ENCODE results near the gene PRKCA.
"Not testable (repeated sequence)": the region's sequence is repeated elsewhere in the genome, so short reads cannot be mapped to it uniquely, and the experiment has no call there.

Gene PRKCA

DNA sequence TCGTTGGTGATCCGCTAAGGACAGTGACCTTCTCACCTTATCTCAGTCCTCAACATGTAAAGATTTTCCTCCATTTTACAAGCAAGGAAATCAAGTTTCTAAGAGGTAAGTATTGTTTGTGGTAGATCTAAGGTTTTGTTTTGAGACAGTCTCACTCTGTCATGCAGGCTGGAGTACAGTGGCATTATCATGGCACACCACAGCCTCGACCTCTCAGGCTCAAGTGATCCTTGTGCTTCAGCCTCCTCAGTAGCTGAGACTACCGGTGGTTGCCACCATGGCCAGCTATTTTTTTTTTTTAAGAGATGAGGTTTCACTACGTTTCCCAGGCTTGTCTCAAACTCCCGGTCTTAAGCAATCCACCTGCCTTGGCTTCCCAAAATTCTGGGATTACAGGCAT is 34.9 kb downstream of the PRKCA start:
- no peak for DNase-seq (ENCODE audit: low read depth)
- H3K4me3 ChIP-seq (ENCODE audit: low read depth, low read length), result no peak overlapping the region
- TF ChIP-seq, protein P1, sequence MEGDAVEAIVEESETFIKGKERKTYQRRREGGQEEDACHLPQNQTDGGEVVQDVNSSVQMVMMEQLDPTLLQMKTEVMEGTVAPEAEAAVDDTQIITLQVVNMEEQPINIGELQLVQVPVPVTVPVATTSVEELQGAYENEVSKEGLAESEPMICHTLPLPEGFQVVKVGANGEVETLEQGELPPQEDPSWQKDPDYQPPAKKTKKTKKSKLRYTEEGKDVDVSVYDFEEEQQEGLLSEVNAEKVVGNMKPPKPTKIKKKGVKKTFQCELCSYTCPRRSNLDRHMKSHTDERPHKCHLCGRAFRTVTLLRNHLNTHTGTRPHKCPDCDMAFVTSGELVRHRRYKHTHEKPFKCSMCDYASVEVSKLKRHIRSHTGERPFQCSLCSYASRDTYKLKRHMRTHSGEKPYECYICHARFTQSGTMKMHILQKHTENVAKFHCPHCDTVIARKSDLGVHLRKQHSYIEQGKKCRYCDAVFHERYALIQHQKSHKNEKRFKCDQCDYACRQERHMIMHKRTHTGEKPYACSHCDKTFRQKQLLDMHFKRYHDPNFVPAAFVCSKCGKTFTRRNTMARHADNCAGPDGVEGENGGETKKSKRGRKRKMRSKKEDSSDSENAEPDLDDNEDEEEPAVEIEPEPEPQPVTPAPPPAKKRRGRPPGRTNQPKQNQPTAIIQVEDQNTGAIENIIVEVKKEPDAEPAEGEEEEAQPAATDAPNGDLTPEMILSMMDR (IDR thresholded peaks at IDR 0.05; ENCODE audit: control insufficient read depth, extremely low read depth, insufficient read depth), result no peak

DNA sequence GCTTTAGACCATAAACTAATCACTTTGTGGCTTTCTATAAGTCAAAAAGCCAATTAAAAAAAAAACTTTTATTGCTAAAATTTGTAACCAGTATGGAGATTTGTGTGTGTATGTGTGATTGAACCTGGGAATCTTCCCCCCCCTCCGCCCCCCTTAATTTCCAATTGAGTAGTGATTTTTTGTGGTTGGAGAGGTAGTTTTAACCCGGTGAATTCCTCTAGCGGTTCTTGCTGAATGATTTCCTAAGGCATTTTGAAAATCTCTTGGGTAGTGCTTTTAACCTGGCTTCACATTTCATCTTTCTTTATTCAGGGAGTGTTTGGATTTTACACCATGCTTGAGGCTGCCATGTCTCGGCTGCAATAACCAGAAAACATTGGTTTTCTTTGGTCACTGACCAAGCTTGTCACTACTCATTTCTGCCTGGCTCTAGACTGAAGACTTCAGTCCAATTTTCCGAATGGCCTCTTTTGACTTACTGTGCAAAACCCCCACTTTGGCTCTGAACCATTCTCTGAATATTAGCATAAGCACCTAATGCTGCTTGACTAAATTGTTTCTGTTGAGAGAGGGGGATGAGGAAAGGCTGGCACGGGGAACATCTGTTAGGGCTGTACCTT is 35.6 kb downstream of the PRKCA start:
- TF ChIP-seq, protein P1 (IDR thresholded peaks at IDR 0.05; ENCODE audit: control insufficient read depth, extremely low read depth, insufficient read depth), result no peak
- H3K4me3 ChIP-seq (ENCODE audit: low read depth, low read length), result no peak overlapping the region
- DNase-seq (ENCODE audit: low read depth), result no peak

DNA sequence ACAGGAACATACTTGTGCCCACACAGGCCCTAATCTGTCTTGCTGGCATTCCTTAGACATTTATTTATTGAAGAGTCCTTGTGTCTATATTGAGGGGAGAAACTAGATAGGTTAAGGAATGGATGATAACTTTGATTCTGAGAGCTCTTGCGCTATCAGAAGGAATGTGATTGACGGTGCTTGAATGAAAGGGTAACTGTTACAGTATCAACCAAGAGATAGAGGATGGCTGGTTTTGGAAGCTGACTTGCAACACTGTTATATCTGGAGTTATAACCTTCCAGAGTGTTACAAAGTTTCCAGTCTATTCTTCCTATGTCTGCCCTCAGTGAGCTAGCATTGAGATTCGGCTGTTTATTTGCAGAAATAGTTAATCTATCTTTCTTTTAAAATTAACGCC is 36.5 kb downstream of the PRKCA start:
- no peak for DNase-seq (ENCODE audit: low read depth)
- TF ChIP-seq, protein P1 (IDR thresholded peaks at IDR 0.05; ENCODE audit: control insufficient read depth, extremely low read depth, insufficient read depth), result no peak
- H3K4me3 ChIP-seq (ENCODE audit: low read depth, low read length), result no peak overlapping the region

DNA sequence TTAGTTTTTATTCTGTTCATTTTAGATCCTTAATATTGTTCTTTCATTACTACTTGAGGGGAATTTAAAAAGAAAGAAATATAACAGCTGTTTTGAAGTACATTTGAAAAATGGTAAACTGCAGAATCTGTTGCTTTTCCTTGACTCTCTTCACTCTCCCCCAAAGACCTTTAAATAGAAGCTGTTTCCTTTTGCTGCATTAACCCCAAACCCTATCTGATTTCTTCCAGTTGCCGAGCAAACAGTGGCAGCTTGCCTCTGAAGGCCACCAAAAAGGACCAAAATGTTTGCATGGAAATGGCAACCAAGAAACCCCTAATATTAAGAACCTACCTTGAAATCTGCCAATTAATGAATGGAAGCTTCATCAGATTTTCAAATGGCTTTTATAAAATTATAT is 37.1 kb downstream of the PRKCA start:
- no peak overlapping the region for H3K4me3 ChIP-seq (ENCODE audit: low read depth, low read length)
- TF ChIP-seq, protein P1 (IDR thresholded peaks at IDR 0.05; ENCODE audit: control insufficient read depth, extremely low read depth, insufficient read depth), result no peak
- no peak for DNase-seq (ENCODE audit: low read depth)

DNA sequence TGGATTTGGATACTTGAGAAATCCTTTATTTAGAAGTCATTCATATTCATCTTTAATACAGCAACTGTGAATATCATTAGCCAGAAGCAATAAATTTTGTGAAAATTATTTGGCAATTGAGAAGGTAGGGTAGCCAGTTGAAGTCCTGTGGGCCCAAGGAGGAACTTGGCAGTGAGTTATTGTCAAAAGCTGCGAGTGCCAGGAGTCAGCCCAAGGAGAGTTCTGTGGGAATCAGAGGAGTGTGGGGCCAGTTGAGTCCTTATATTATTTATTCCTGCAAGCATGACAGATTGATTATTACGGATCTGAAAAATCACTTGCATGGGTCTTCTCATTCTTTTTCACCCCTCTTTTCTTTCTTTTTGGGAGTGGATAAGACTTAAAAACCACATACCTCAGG is 38.3 kb downstream of the PRKCA start:
- TF ChIP-seq, protein P1 (IDR thresholded peaks at IDR 0.05; ENCODE audit: control insufficient read depth, extremely low read depth, insufficient read depth), result no peak
- no peak overlapping the region for H3K4me3 ChIP-seq (ENCODE audit: low read depth, low read length)
- no peak for DNase-seq (ENCODE audit: low read depth)

DNA sequence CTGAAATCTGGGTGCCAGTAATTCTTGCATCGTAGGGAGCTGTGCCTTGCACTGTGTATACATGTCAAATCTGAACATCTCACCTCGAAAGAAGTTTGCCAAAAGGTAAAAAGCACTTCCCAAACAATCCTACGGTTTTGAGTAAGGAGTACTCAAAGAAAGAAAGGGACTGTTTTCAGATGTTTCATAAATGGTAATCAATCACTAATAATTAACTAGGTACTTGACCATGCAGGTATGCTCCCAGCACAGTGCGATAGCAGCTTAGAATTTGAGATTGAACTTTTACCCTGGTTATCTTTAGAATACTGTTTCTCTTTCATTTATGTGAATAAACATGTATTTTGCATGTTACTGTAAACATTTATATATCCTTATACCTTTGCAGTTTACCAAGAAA is 39.0 kb downstream of the PRKCA start:
- H3K4me3 ChIP-seq (ENCODE audit: low read depth, low read length), result no peak overlapping the region
- TF ChIP-seq, protein P1 (IDR thresholded peaks at IDR 0.05; ENCODE audit: control insufficient read depth, extremely low read depth, insufficient read depth), result no peak
- DNase-seq (ENCODE audit: low read depth), result no peak

DNA sequence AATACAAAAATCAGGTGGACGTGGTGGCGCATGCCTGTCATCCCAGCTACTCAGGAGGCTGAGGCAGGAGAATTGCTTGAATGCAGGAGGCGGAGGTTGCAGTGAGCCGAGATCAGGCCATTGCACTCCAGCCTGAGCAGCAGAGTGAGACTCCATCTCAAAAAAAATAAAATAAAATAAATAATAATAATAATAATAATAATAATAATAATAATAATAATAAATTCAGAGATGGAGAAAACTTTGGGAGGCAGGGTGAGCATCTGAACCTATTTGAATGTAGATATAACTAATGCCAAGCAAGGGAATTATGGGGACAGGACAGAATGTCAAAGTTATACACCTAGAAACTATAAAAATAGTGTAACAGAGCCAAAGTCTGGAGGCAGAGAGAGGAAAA is 39.9 kb downstream of the PRKCA start:
- DNase-seq (ENCODE audit: low read depth); H3K4me3 ChIP-seq (ENCODE audit: low read depth, low read length): not testable (repeated sequence)
